ENCODE results near the gene NPTXR.

- no peak for TF ChIP-seq CTCF (conservative IDR thresholded peaks at IDR 0.05; ENCODE audit: low read depth, low read length)
- no peak for TF ChIP-seq EZH2 (IDR thresholded peaks at IDR 0.05; ENCODE audit: borderline replicate concordance, low read depth, low read length, poor library complexity, severe bottlenecking)
Observed at GRCh38 chr22:38811241-38811640, 32.6 kb downstream of the NPTXR start.
